TTC549 (cell line): ENCODE measurements around the gene PIGW.

Source experiments
- FAIRE-seq: peaks from 2 replicates; lab custom pipeline; 2012; peaks lifted over from hg19 to GRCh38; lab: Jason Lieb, UNC

Gene PIGW

GRCh38 chr17:36545465-36546417, 11.0 kb downstream of the PIGW start:
- FAIRE-seq, result no peak

DNA sequence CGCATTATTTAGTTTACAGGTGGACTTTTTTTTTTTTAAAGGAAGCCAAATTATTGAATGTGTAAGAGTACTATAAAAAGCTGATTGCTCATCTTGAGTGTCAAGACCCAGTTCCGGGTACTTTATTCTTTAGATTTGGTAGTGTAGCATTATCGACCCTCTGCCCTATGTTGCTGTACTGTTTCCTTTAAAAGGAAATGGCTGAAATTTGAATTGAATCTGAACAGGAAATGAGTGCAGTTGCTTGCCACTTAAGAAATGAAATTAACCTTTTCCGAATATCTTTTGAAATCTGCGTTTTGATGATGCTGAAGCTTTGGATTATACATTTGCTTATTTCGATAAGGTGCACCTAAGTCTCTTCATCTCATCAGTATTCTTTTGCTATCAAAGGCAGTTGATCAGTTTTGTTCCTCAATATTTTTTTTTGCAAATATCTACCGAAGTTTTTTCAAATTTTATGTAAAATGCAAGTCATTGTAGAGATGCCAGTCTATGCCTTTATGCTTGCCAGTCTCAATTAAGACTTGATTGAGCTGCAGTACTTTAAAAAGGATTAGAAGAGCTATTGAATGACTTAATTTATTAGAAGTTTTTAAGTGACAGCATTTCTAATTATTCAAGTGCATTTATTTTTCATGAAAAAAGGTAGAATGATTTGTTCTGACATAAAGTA, 11.8 kb downstream of the PIGW start:
- FAIRE-seq, result no peak

GRCh38 chr17:36547776-36548175, 13.0 kb downstream of the PIGW start:
- no peak for FAIRE-seq

- FAIRE-seq, result no peak
Observed at GRCh38 chr17:36550491-36551417, 16.0 kb downstream of the PIGW start.

GRCh38 chr17:36553459-36553858, 18.7 kb downstream of the PIGW start:
- FAIRE-seq, result no peak

DNA sequence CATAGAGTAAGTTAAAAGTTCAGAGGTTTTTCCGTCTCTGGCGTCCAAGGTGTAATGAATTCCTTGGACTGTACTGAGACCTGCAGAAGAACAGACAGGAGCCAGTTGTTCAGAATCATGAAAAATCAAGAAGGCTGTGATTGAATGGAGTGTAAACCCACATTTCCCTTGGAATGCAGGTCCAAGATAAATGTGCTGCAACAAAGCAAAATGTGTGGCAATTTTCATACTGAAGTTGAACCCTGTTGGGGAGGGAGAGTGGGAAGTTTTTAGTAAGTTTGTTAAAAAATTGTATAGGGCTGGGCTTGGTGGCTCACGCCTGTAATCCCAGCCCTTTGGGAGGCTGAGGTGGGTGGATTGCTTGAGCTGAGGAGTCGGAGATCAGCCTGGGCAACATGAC, 31.3 kb downstream of the PIGW start:
- no peak for FAIRE-seq

GRCh38 chr17:36575028-36575427, 40.2 kb downstream of the PIGW start:
- no peak for FAIRE-seq

GRCh38 chr17:36576793-36577192, 42.0 kb downstream of the PIGW start:
- no peak for FAIRE-seq

- no peak for FAIRE-seq
Observed at GRCh38 chr17:36578671-36579070, 43.9 kb downstream of the PIGW start.

- no peak for FAIRE-seq
Observed at GRCh38 chr17:36583787-36584186, 49.0 kb downstream of the PIGW start.

DNA sequence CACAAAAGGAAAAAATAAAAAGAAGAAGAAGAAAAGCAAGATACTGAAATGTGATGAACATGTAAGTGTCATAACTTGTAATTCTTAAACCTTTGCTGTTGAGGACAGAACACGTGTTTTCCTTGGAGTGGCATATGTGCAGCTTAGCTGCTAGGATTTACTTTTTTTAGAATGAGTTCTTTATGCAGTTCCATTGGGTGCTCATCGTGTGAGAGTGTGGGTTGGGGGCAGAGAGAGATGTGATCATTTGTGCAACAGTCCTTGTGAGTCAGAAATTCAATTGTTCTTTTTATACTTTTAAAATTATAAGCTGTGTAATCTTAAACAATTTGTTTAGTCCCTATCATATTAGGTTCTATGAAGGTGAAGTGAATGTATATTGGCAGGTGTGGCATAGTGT, 51.4 kb downstream of the PIGW start:
- FAIRE-seq, result no peak
